Measurements from ENCODE around the gene TADA3. TPM values are rescaled to one million over a fixed set of nuclear protein-coding genes. Genes with fewer than 3 reads are reported as not detected.

TADA3 gene
- total and polyA plus RNA-seq, 9 of the 15 experiments (the other 6 are each of a cell fraction or from before 2014, with no cell fraction given) = 4.1 to 110 (median 74.8) TPM

GRCh38 chr3:9786825-9787669 is 5.2 kb downstream of the TADA3 start (continued):
- TF ChIP-seq HBP1 (CRISPR knock-in tag; IDR thresholded peaks at IDR 0.05) = no peak
- no peak for TF ChIP-seq GTF3C2 (IDR thresholded peaks at IDR 0.05; ENCODE audit: borderline replicate concordance, extremely low read depth, insufficient read length)
- TF ChIP-seq ELF4 (CRISPR knock-in tag; IDR thresholded peaks at IDR 0.05) = no peak
- TF ChIP-seq ZNF24 (IDR thresholded peaks at IDR 0.05) = peak; percentile 45; the same call in 1 of the 2 replicates
- TF ChIP-seq SMARCA5 (IDR thresholded peaks at IDR 0.05) = no peak
- peak; percentile 76 for TF ChIP-seq CTCFL (IDR thresholded peaks at IDR 0.05; ENCODE audit: borderline replicate concordance, insufficient read depth, low read depth, low read length, poor library complexity, severe bottlenecking)
- TF ChIP-seq ETV6 (IDR thresholded peaks at IDR 0.05; ENCODE audit: borderline replicate concordance in 1 of 2, low read depth in 2 of 2, low read length in 1 of 2) = no peak
- TF ChIP-seq ETV6 (CRISPR knock-in tag; IDR thresholded peaks at IDR 0.05; ENCODE audit: borderline replicate concordance) = no peak
- TF ChIP-seq ZNF347 (CRISPR knock-in tag; IDR thresholded peaks at IDR 0.05; ENCODE audit: low read depth) = 0 out of 2 replicates have a peak, but pooled peaks have one; percentile 44
- no peak for TF ChIP-seq CBX1 (IDR thresholded peaks at IDR 0.05; ENCODE audit: low read depth)
- no peak for TF ChIP-seq NR2C1 (IDR thresholded peaks at IDR 0.05)
- no peak for TF ChIP-seq NR2C1 (tag; IDR thresholded peaks at IDR 0.05)
- peak; percentile 62 for TF ChIP-seq ZNF592 (IDR thresholded peaks at IDR 0.05)
- TF ChIP-seq MXI1 (IDR thresholded peaks at IDR 0.05; ENCODE audit: low read depth, low read length) = no peak
- peak; percentile 26; the same call in 1 of the 2 replicates for TF ChIP-seq ELF2 (CRISPR knock-in tag; IDR thresholded peaks at IDR 0.05)

Measured in K562 (cell line).